Activated T-cell treated with anti-CD3 and anti-CD28 coated beads, Interleukin-2, amount 50 U/mL, for 72 hours (primary cell): ENCODE results near the gene SAP30BP. TPM values are rescaled to one million over a fixed set of nuclear protein-coding genes. Genes with fewer than 3 reads are reported as not detected.

Experiments used
- ATAC-seq, 2 donors: fragments of 150-1000 bp; cut with Tn5 transposase; replicated peaks in 1 of 2; 2 replicates each; pipeline ENCODE4 v1.10.0; 2021; ENCODE audit warnings: moderate library complexity in 2 of 2, mild to moderate bottlenecking in 1 of 2
- DNase-seq, 2 donors: peaks; one replicate each; pipeline ENCODE4 v3.0.0; 2021 to 2022; ENCODE audit warnings: mixed read lengths in 1 of 2
- H3K27ac Mint-ChIP-seq: one replicate; pipeline ENCODE4 v1.8.0; 2022; ENCODE audit warnings: mild to moderate bottlenecking, moderate library complexity, mixed read lengths
- H3K27me3 Mint-ChIP-seq: one replicate; pipeline ENCODE4 v1.8.0; 2022; ENCODE audit warnings: low read depth, mixed read lengths
- H3K36me3 Mint-ChIP-seq, 2 donors: one replicate each; pipeline ENCODE4 v1.8.0; 2022; ENCODE audit warnings: mixed read lengths in 2 of 2, mild to moderate bottlenecking in 1 of 2; ENCODE audit not compliant: insufficient read depth in 2 of 2
- H3K4me1 Mint-ChIP-seq: one replicate; pipeline ENCODE4 v1.8.0; 2022; ENCODE audit warnings: low read depth, mixed read lengths
- H3K4me3 Mint-ChIP-seq, 2 donors: one replicate each; pipeline ENCODE4 v1.8.0; 2022; ENCODE audit warnings: mild to moderate bottlenecking in 2 of 2, mixed read lengths in 2 of 2, moderate library complexity in 2 of 2
- H3K9me3 Mint-ChIP-seq, 2 donors: one replicate each; pipeline ENCODE4 v1.8.0; 2022; ENCODE audit warnings: mixed read lengths in 2 of 2
- total RNA-seq, 2 donors: library from RNA; stranded (reverse); gene quantifications; one replicate each; pipeline ENCODE4 v1.2.3, GENCODE V29; 2022

Gene SAP30BP
- total RNA-seq, 2 donors from 2014 or later: 97.0 to 112 TPM

- H3K36me3 Mint-ChIP-seq: peaks cover 3 to 17% of the 10 kb centered on the region in 2 donors
- no peaks in the 10 kb centered on the region for H3K4me1 Mint-ChIP-seq
- no peaks in the 10 kb centered on the region for H3K9me3 Mint-ChIP-seq
- no peak overlapping the region for H3K4me3 Mint-ChIP-seq
- ATAC-seq (no peak), DNase-seq (no peak)
- H3K27me3 Mint-ChIP-seq: no peaks in the 10 kb centered on the region
- no peak overlapping the region for H3K27ac Mint-ChIP-seq
Measured at GRCh38 chr17:75704963-75705875, 38.1 kb downstream of the SAP30BP start.

GRCh38 chr17:75706042-75706728 is 39.0 kb downstream of the SAP30BP start:
- ATAC-seq (no peak), DNase-seq (no peak)
- Mint-ChIP-seq H3K27ac (no peak overlapping the region), H3K27me3 (no peaks in the 10 kb centered on the region), H3K4me3 (no peak overlapping the region), H3K36me3 (peaks cover 3 to 17% of the 10 kb centered on the region in 2 donors), H3K9me3 (no peaks in the 10 kb centered on the region), H3K4me1 (no peaks in the 10 kb centered on the region)

- DNase-seq (no peak), ATAC-seq (no peak)
- H3K27ac Mint-ChIP-seq: no peak overlapping the region
- H3K9me3 Mint-ChIP-seq: no peaks in the 10 kb centered on the region
- H3K27me3 Mint-ChIP-seq: no peaks in the 10 kb centered on the region
- H3K4me3 Mint-ChIP-seq: no peak overlapping the region
- no peaks in the 10 kb centered on the region for H3K4me1 Mint-ChIP-seq
- peaks cover 3 to 14% of the 10 kb centered on the region in 2 donors for H3K36me3 Mint-ChIP-seq
Measured at GRCh38 chr17:75707079-75707571, 40.0 kb downstream of the SAP30BP start.

- Mint-ChIP-seq H3K4me3 (no peak overlapping the region), H3K36me3 (no peaks in the 10 kb centered on the region), H3K4me1 (no peaks in the 10 kb centered on the region), H3K27me3 (no peaks in the 10 kb centered on the region), H3K9me3 (no peaks in the 10 kb centered on the region), H3K27ac (peak overlapping the region; percentile 12)
- DNase-seq (no peak), ATAC-seq (no peak)
Measured at GRCh38 chr17:75712446-75712845, 45.3 kb downstream of the SAP30BP start.

GRCh38 chr17:75719732-75720131 is 52.6 kb downstream of the SAP30BP start:
- DNase-seq (no peak), ATAC-seq (no peak)
- Mint-ChIP-seq H3K4me3 (peak overlapping the region; percentile 80 to 81), H3K27me3 (peaks cover 12% of the 10 kb centered on the region), H3K36me3 (no peaks in the 10 kb centered on the region), H3K27ac (no peak overlapping the region), H3K9me3 (no peaks in the 10 kb centered on the region), H3K4me1 (peaks cover 7% of the 10 kb centered on the region)

GRCh38 chr17:75720656-75721462 is 53.7 kb downstream of the SAP30BP start, which contains the start of gene ITGB4:
Gene ITGB4, plus strand, starts transcription at chr17:75721459. Its CDS starts 3,245 bp downstream, at chr17:75724704.
- H3K4me3 Mint-ChIP-seq: peak within 1 kb of the TSS; percentile 80 to 81
- H3K27me3 Mint-ChIP-seq: peaks cover 12% of the 10 kb centered on the region
- ATAC-seq (peak; percentile 89), DNase-seq (peak; percentile 66 to 72)
- H3K36me3 Mint-ChIP-seq: no peaks in the 10 kb centered on the region
- no peak within 1 kb of the TSS for H3K27ac Mint-ChIP-seq
- peaks cover 7% of the 10 kb centered on the region for H3K4me1 Mint-ChIP-seq
- no peaks in the 10 kb centered on the region for H3K9me3 Mint-ChIP-seq

GRCh38 chr17:75721463-75722011 is 54.4 kb downstream of the SAP30BP start:
- peak overlapping the region; percentile 20 to 57 for H3K4me3 Mint-ChIP-seq
- H3K9me3 Mint-ChIP-seq: no peaks in the 10 kb centered on the region
- peaks cover 7% of the 10 kb centered on the region for H3K4me1 Mint-ChIP-seq
- no peaks in the 10 kb centered on the region for H3K36me3 Mint-ChIP-seq
- no peak for ATAC-seq
- no peak for DNase-seq
- no peak overlapping the region for H3K27ac Mint-ChIP-seq
- peaks cover 12% of the 10 kb centered on the region for H3K27me3 Mint-ChIP-seq

- H3K4me3 Mint-ChIP-seq: peak overlapping the region; percentile 20 to 57
Measured at GRCh38 chr17:75722076-75722475, 54.9 kb downstream of the SAP30BP start.

GRCh38 chr17:75722542-75723095 is 55.5 kb downstream of the SAP30BP start:
- Mint-ChIP-seq H3K27ac (no peak overlapping the region), H3K4me3 (no peak overlapping the region), H3K27me3 (peaks cover 12% of the 10 kb centered on the region)

More at GRCh38 chr17:75722076-75722475, 54.9 kb downstream of the SAP30BP start:
- Mint-ChIP-seq H3K4me1 (peaks cover 7% of the 10 kb centered on the region), H3K9me3 (no peaks in the 10 kb centered on the region), H3K36me3 (no peaks in the 10 kb centered on the region), H3K27ac (no peak overlapping the region), H3K27me3 (peaks cover 12% of the 10 kb centered on the region)
- ATAC-seq (no peak), DNase-seq (no peak)

GRCh38 chr17:75723171-75723930 is 56.2 kb downstream of the SAP30BP start:
- no peak overlapping the region for H3K4me3 Mint-ChIP-seq
- H3K27ac Mint-ChIP-seq: no peak overlapping the region
- DNase-seq: no peak
- no peaks in the 10 kb centered on the region for H3K36me3 Mint-ChIP-seq
- peaks cover 7% of the 10 kb centered on the region for H3K4me1 Mint-ChIP-seq
- no peak for ATAC-seq
- peaks cover 12% of the 10 kb centered on the region for H3K27me3 Mint-ChIP-seq
- no peaks in the 10 kb centered on the region for H3K9me3 Mint-ChIP-seq

More at GRCh38 chr17:75722542-75723095, 55.5 kb downstream of the SAP30BP start:
- DNase-seq: no peak
- no peaks in the 10 kb centered on the region for H3K9me3 Mint-ChIP-seq
- no peak for ATAC-seq
- no peaks in the 10 kb centered on the region for H3K36me3 Mint-ChIP-seq
- H3K4me1 Mint-ChIP-seq: peaks cover 7% of the 10 kb centered on the region

- no peak overlapping the region for H3K27ac Mint-ChIP-seq
- no peak for ATAC-seq
- no peak for DNase-seq
- H3K9me3 Mint-ChIP-seq: no peaks in the 10 kb centered on the region
- peaks cover 7% of the 10 kb centered on the region for H3K4me1 Mint-ChIP-seq
- H3K4me3 Mint-ChIP-seq: no peak overlapping the region
- no peaks in the 10 kb centered on the region for H3K36me3 Mint-ChIP-seq
- peaks cover 12% of the 10 kb centered on the region for H3K27me3 Mint-ChIP-seq
Measured at GRCh38 chr17:75724016-75725003, 57.2 kb downstream of the SAP30BP start.
